ENCODE data around the gene CLDND1. TPM values are rescaled to one million over a fixed set of nuclear protein-coding genes. Genes with fewer than 3 reads are reported as not detected.
A peak's percentile ranks its signal among the peaks of the same experiment; 100 is the strongest.

The CLDND1 gene
- total RNA-seq, 1 experiment from 2014 or later = 472 TPM

GRCh38 chr3:98550833-98551232 lies 28.1 kb upstream of the CLDND1 start:
- Histone ChIP-seq H2AFZ (ENCODE audit: low read depth, low read length, poor library complexity, severe bottlenecking) (no peak overlapping the region), H3K79me2 (ENCODE audit: insufficient read depth, low read length) (peaks cover 82% of the 10 kb centered on the region), H3K9me2 (ENCODE audit: insufficient read depth) (no peaks in the 10 kb centered on the region), H3K27me3 (ENCODE audit: insufficient read depth, low read length) (no peaks in the 10 kb centered on the region), H3K4me2 (ENCODE audit: low read length) (no peak overlapping the region), H3K9me3 (ENCODE audit: control insufficient read depth in 1 of 2, insufficient read depth in 1 of 2, low read depth in 1 of 2, low read length in 2 of 2) (no peaks in the 10 kb centered on the region), H3K9ac (ENCODE audit: low read length) (no peak overlapping the region), H3K36me3 (ENCODE audit: control insufficient read depth in 1 of 2, insufficient read depth in 2 of 2, low read length in 2 of 2) (no peaks in the 10 kb centered on the region), H3K27ac (ENCODE audit: low read depth, low read length) (peak overlapping the region; percentile 98), H4K20me1 (ENCODE audit: insufficient read depth) (no peaks in the 10 kb centered on the region), H3K4me3 (replicated peaks in 1 of 2; ENCODE audit: low read depth in 1 of 2, low read length in 2 of 2) (no peak overlapping the region), H3K4me1 (ENCODE audit: control insufficient read depth in 1 of 2, insufficient read depth in 2 of 2, low read length in 2 of 2) (peaks cover 53 to 81% of the 10 kb centered on the region in 2 experiments)
- ChIA-PET POLR2A (interaction anchor here (0.6 to 2.3 kb wide), 4 partner anchors 9 to 176 kb away, joined by 5 to 8 read pairs (median 7); no protein-coding TSS in a partner anchor), RAD21 (ENCODE audit: low non-redundant PET in 1 of 2, low total read pairs in 2 of 2, uncharacterized antibody in 2 of 2, unreplicated experiment in 2 of 2) (interaction anchor here in 1 of 2 experiments (0.6 kb wide), 1 partner anchor 12 kb away, joined by 3 read pairs; no protein-coding TSS in a partner anchor), CTCF (no interaction called here)
- intact Hi-C loops (cut with micrococcal nuclease) = no loop called here
- DNase-seq (ENCODE audit: low read depth, low spot score) (no peak), ATAC-seq (no peak)
- BruUV-seq (replicated peaks) = no TSS peak
- no peak for TF ChIP-seq CBX3 (IDR thresholded peaks at IDR 0.05; ENCODE audit: low read depth)
- TF ChIP-seq, protein P1, sequence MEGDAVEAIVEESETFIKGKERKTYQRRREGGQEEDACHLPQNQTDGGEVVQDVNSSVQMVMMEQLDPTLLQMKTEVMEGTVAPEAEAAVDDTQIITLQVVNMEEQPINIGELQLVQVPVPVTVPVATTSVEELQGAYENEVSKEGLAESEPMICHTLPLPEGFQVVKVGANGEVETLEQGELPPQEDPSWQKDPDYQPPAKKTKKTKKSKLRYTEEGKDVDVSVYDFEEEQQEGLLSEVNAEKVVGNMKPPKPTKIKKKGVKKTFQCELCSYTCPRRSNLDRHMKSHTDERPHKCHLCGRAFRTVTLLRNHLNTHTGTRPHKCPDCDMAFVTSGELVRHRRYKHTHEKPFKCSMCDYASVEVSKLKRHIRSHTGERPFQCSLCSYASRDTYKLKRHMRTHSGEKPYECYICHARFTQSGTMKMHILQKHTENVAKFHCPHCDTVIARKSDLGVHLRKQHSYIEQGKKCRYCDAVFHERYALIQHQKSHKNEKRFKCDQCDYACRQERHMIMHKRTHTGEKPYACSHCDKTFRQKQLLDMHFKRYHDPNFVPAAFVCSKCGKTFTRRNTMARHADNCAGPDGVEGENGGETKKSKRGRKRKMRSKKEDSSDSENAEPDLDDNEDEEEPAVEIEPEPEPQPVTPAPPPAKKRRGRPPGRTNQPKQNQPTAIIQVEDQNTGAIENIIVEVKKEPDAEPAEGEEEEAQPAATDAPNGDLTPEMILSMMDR (IDR thresholded peaks at IDR 0.05 in 2 of 3, conservative IDR thresholded peaks at IDR 0.05 in 1 of 3; ENCODE audit: borderline replicate concordance in 1 of 3, insufficient read depth in 1 of 3, low read depth in 2 of 3, low read length in 2 of 3) = 0 out of 6 replicates have a peak, but pooled peaks of 1 of the 3 experiments have one; percentile 13

DNA sequence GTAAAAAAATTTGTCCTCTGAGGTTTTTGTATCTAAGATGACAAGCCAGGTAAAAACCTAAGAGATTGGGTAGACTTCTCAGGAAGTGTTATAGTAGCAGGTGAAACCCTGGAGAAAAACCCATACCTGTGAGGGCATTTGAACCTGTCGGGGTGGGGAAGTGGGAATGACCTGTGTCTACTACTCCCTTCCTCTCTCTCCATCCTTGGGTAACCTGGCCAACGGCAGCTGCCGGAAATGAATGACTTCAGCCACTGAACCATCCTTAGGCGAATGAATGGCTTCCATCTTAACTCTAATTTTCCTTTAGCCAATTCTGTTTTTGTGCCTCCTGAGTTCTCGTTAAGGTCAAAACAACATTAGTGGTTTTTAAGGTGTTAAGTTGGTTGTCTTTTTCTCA lies 25.8 kb upstream of the CLDND1 start:
- ChIA-PET POLR2A (no interaction called here), RAD21 (ENCODE audit: low non-redundant PET in 1 of 2, low total read pairs in 2 of 2, uncharacterized antibody in 2 of 2, unreplicated experiment in 2 of 2) (no interaction called here), CTCF (no interaction called here)
- Histone ChIP-seq H4K20me1 (ENCODE audit: insufficient read depth) (no peaks in the 10 kb centered on the region), H3K27ac (ENCODE audit: low read depth, low read length) (peak overlapping the region; percentile 20), H3K9ac (ENCODE audit: low read length) (no peak overlapping the region), H3K4me3 (replicated peaks in 1 of 2; ENCODE audit: low read depth in 1 of 2, low read length in 2 of 2) (no peak overlapping the region), H3K27me3 (ENCODE audit: insufficient read depth, low read length) (no peaks in the 10 kb centered on the region), H3K36me3 (ENCODE audit: control insufficient read depth in 1 of 2, insufficient read depth in 2 of 2, low read length in 2 of 2) (no peaks in the 10 kb centered on the region), H2AFZ (ENCODE audit: low read depth, low read length, poor library complexity, severe bottlenecking) (no peak overlapping the region), H3K9me2 (ENCODE audit: insufficient read depth) (no peaks in the 10 kb centered on the region), H3K4me2 (ENCODE audit: low read length) (no peak overlapping the region), H3K79me2 (ENCODE audit: insufficient read depth, low read length) (peaks cover 93% of the 10 kb centered on the region), H3K9me3 (ENCODE audit: control insufficient read depth in 1 of 2, insufficient read depth in 1 of 2, low read depth in 1 of 2, low read length in 2 of 2) (no peaks in the 10 kb centered on the region), H3K4me1 (ENCODE audit: control insufficient read depth in 1 of 2, insufficient read depth in 2 of 2, low read length in 2 of 2) (peaks cover 50 to 77% of the 10 kb centered on the region in 2 experiments)
- BruUV-seq (replicated peaks) = no TSS peak
- ATAC-seq (no peak), DNase-seq (ENCODE audit: low read depth, low spot score) (no peak)
- intact Hi-C loops (cut with micrococcal nuclease) = no loop called here
- no peak for TF ChIP-seq POLR2A (IDR thresholded peaks at IDR 0.05; ENCODE audit: borderline replicate concordance, extremely low read depth, insufficient read depth, insufficient read length)
